Keratinocyte (primary cell): Measurements from ENCODE around the gene SLC26A8.

ENCODE experiments used
- EZH2 ChIP-seq: IDR thresholded peaks from one replicate; pipeline ENCODE4 v1.6.1; 2012; ENCODE audit warnings: inconsistent platforms, mild to moderate bottlenecking, low read length, moderate library complexity
- TF ChIP-seq, protein P1 (sequence below), 3 experiments: IDR thresholded peaks in 1 of 3; conservative IDR thresholded peaks in 1 of 3; optimal IDR thresholded peaks in 1 of 3; 2 replicates in 2 of 3; 3 replicates in 1 of 3; pipeline versions ENCODE3 to v1.5.1; 2011; ENCODE audit warnings: low read length in 3 of 3, mild to moderate bottlenecking in 3 of 3, moderate library complexity in 2 of 3, control low read depth in 1 of 3, inconsistent platforms in 1 of 3; ENCODE audit not compliant: insufficient read depth in 2 of 3; ENCODE audit errors: extremely low read depth in 1 of 3

DNA sequence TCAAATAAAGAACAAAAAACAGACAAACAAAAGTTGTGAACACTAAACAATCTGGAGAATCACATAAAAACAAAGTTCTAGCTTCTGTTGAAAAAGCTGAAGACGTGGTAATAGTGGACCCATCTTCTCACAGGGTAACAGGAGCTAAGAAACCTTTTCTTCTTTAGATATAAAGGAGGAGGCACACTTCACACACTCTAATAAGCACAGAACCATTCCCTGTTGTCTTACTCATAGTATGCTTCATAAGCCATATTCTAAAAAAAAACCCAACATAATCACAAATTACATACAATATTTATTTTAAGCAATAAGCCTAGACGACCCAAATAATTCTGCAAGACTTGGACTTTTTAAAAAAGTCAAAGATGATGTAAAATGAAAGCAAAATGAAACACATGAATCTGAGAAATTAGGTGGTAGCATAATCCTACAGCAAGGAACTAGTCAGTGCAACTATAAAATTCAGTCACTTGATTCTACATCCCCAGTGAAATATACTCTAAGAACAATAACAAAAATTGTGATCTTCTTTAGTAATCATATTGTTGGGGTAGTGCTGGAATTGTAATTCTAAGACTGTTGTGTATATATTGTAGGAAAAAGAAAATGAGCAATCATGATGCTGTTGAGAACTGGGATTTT lies 119.2 kb downstream of the SLC26A8 start:
- TF ChIP-seq, protein P1, sequence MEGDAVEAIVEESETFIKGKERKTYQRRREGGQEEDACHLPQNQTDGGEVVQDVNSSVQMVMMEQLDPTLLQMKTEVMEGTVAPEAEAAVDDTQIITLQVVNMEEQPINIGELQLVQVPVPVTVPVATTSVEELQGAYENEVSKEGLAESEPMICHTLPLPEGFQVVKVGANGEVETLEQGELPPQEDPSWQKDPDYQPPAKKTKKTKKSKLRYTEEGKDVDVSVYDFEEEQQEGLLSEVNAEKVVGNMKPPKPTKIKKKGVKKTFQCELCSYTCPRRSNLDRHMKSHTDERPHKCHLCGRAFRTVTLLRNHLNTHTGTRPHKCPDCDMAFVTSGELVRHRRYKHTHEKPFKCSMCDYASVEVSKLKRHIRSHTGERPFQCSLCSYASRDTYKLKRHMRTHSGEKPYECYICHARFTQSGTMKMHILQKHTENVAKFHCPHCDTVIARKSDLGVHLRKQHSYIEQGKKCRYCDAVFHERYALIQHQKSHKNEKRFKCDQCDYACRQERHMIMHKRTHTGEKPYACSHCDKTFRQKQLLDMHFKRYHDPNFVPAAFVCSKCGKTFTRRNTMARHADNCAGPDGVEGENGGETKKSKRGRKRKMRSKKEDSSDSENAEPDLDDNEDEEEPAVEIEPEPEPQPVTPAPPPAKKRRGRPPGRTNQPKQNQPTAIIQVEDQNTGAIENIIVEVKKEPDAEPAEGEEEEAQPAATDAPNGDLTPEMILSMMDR (optimal IDR thresholded peaks at IDR 0.05 in 1 of 3, IDR thresholded peaks at IDR 0.05 in 1 of 3, conservative IDR thresholded peaks at IDR 0.05 in 1 of 3; ENCODE audit: extremely low read depth in 1 of 3, insufficient read depth in 2 of 3, low read length in 3 of 3) = no peak
- no peak for TF ChIP-seq EZH2
